HG02885 (cell line): ENCODE measurements around the gene LTC4S.
"Not testable (repeated sequence)": the region's sequence is repeated elsewhere in the genome, so short reads cannot be mapped to it uniquely, and the experiment has no call there.

Experiments
- ATAC-seq: cut with Tn5 transposase; IDR thresholded peaks from one replicate; pipeline ENCODE4 v1.9.1; 2021; ENCODE audit warnings: mild to moderate bottlenecking; ENCODE audit not compliant: unreplicated experiment, poor library complexity

Gene LTC4S

GRCh38 chr5:179793468-179794139, at the start of gene LTC4S:
TSS of gene LTC4S (plus strand) at chr5:179793986. CDS start at chr5:179794081, 95 bp downstream.
- no peak for ATAC-seq

GRCh38 chr5:179744106-179744505, 49.7 kb upstream of the LTC4S start:
- ATAC-seq, result not testable (repeated sequence)

- no peak for ATAC-seq
Observed at GRCh38 chr5:179746872-179747271, 46.9 kb upstream of the LTC4S start.

GRCh38 chr5:179747811-179748210, 46.0 kb upstream of the LTC4S start:
- no peak for ATAC-seq

GRCh38 chr5:179749857-179750508, 43.8 kb upstream of the LTC4S start:
- no peak for ATAC-seq

GRCh38 chr5:179753971-179754370, 39.8 kb upstream of the LTC4S start:
- no peak for ATAC-seq

- ATAC-seq, result no peak
Observed at GRCh38 chr5:179755022-179755421, 38.8 kb upstream of the LTC4S start.

- ATAC-seq, result no peak
Observed at GRCh38 chr5:179758955-179759354, 34.8 kb upstream of the LTC4S start.

GRCh38 chr5:179759581-179760551, 33.9 kb upstream of the LTC4S start:
- ATAC-seq, result peak; percentile 63

- ATAC-seq, result no peak
Observed at GRCh38 chr5:179762079-179762780, 31.6 kb upstream of the LTC4S start.

GRCh38 chr5:179762781-179763176, 31.0 kb upstream of the LTC4S start:
- ATAC-seq, result no peak

GRCh38 chr5:179763215-179763945, 30.4 kb upstream of the LTC4S start:
- no peak for ATAC-seq

- ATAC-seq, result no peak
Observed at GRCh38 chr5:179764056-179764455, 29.7 kb upstream of the LTC4S start.

GRCh38 chr5:179765400-179765799, 28.4 kb upstream of the LTC4S start:
- ATAC-seq, result no peak

GRCh38 chr5:179766021-179766725, 27.6 kb upstream of the LTC4S start:
- ATAC-seq, result no peak

GRCh38 chr5:179766726-179767455, 26.9 kb upstream of the LTC4S start:
- no peak for ATAC-seq

- ATAC-seq, result no peak
Observed at GRCh38 chr5:179767496-179768100, 26.2 kb upstream of the LTC4S start.
